Stimulated activated CD4-positive, alpha-beta T cell treated with anti-CD3 and anti-CD28 coated beads, Interleukin-2, amount 100 ng/mL, for 48 hours (primary cell): ENCODE measurements around the gene TK1.
"Not testable (repeated sequence)": the region's sequence is repeated elsewhere in the genome, so short reads cannot be mapped to it uniquely, and the experiment has no call there.

Experiments
- DNase-seq, 2 donors: peaks; one replicate each; pipeline ENCODE4 v3.0.0-alpha.2; 2020

The TK1 gene

GRCh38 chr17:78175643-78175981 is 11.2 kb downstream of the TK1 start:
- no peak for DNase-seq

- DNase-seq = no peak
These were observed 11.8 kb downstream of the TK1 start for GRCh38 chr17:78174870-78175642.

- no peak for DNase-seq
These were observed 12.4 kb downstream of the TK1 start for GRCh38 chr17:78174346-78174869.

- DNase-seq = no peak
These were observed 13.6 kb downstream of the TK1 start for GRCh38 chr17:78173097-78173715.

- no peak for DNase-seq
These were observed 14.4 kb downstream of the TK1 start for GRCh38 chr17:78172249-78173051.

GRCh38 chr17:78171591-78172248 is 15.1 kb downstream of the TK1 start:
- not testable (repeated sequence) for DNase-seq

GRCh38 chr17:78170692-78171590 is 15.9 kb downstream of the TK1 start:
- no peak for DNase-seq

GRCh38 chr17:78168903-78169793 is 17.7 kb downstream of the TK1 start:
- peak in 1 of 2 donors; percentile 45 for DNase-seq

GRCh38 chr17:78168242-78168902 is 18.5 kb downstream of the TK1 start, which contains the start of gene SYNGR2:
SYNGR2 (plus strand) TSS chr17:78168581; CDS start chr17:78168617, 36 bp downstream.
- DNase-seq = peak; percentile 83 to 92

- no peak for DNase-seq
These were observed 20.4 kb downstream of the TK1 start for GRCh38 chr17:78166416-78166815.

GRCh38 chr17:78164748-78165607 is 21.9 kb downstream of the TK1 start:
- DNase-seq = no peak

- DNase-seq = no peak
These were observed 22.7 kb downstream of the TK1 start for GRCh38 chr17:78163881-78164747.

GRCh38 chr17:78159575-78160158 is 27.2 kb downstream of the TK1 start:
- no peak for DNase-seq

GRCh38 chr17:78154903-78155811 is 31.7 kb downstream of the TK1 start:
- DNase-seq = no peak

- no peak for DNase-seq
These were observed 35.3 kb downstream of the TK1 start for GRCh38 chr17:78151514-78152008.

- DNase-seq = no peak
These were observed 38.4 kb downstream of the TK1 start for GRCh38 chr17:78148286-78149016.
